ENCODE results near the gene CYP4F8. TPM values are rescaled to one million over a fixed set of nuclear protein-coding genes. Genes with fewer than 3 reads are reported as not detected.

Gene CYP4F8
- not detected in 2 replicates for total RNA-seq

GRCh38 chr19:15614507-15615379 lies at the start of gene CYP4F8:
TSS of gene CYP4F8 (plus strand) at chr19:15615218. CDS start at chr19:15615617, 399 bp downstream.

GRCh38 chr19:15640294-15640903 lies 25.4 kb downstream of the CYP4F8 start, which contains the start of gene CYP4F3:
TSS of gene CYP4F3 (plus strand) at chr19:15640897. CDS start at chr19:15641416, 519 bp downstream.

GRCh38 chr19:15672580-15673175 lies 57.7 kb downstream of the CYP4F8 start, which contains the start of gene CYP4F12:
TSS of gene CYP4F12 (plus strand) at chr19:15673087. CDS start at chr19:15673530, 443 bp downstream.

Small RNAs within 50 kb of the gene (small RNA-seq; reads per million reads assigned to genes)
- gene AD000091.1, result not detected

Other genes with a start within 250 kb of the CYP4F8 start
- gene AKAP8, start 235.4 kb upstream of the CYP4F8 start, total RNA-seq, result 13.3 and 17.9 TPM in 2 replicates
- gene AKAP8L, start 196.2 kb upstream of the CYP4F8 start, total RNA-seq, result 39.5 and 40.1 TPM in 2 replicates
- gene WIZ, start 165.3 kb upstream of the CYP4F8 start, total RNA-seq, result 9.4 TPM in 2 replicates
- gene RASAL3, start 150.7 kb upstream of the CYP4F8 start, total RNA-seq, result not detected in 2 replicates
- not detected in 2 replicates for gene PGLYRP2, start 135.7 kb upstream of the CYP4F8 start, total RNA-seq
- gene CYP4F22, start 106.7 kb upstream of the CYP4F8 start, total RNA-seq, result not detected in 2 replicates
- not detected in 2 replicates for gene CYP4F3, start 25.7 kb downstream of the CYP4F8 start, total RNA-seq
- not detected in 2 replicates for gene CYP4F12, start 57.9 kb downstream of the CYP4F8 start, total RNA-seq
- gene OR10H2, start 112.8 kb downstream of the CYP4F8 start, total RNA-seq, result not detected in 2 replicates
- not detected in 2 replicates for gene OR10H3, start 122.8 kb downstream of the CYP4F8 start, total RNA-seq
- gene OR10H5, start 172.4 kb downstream of the CYP4F8 start, total RNA-seq, result not detected in 2 replicates
- gene OR10H1, start 200.4 kb downstream of the CYP4F8 start, total RNA-seq, result not detected in 2 replicates